Measurements from ENCODE around the gene SLC16A13. TPM values are rescaled to one million over a fixed set of nuclear protein-coding genes. Genes with fewer than 3 reads are reported as not detected.

Gene SLC16A13
- total RNA-seq, 1 experiment from 2014 or later: 8.7 TPM

- Mint-ChIP-seq H3K36me3 (ENCODE audit: insufficient read depth, unreplicated experiment) (peaks cover 17% of the 10 kb centered on the region), H3K4me3 (ENCODE audit: unreplicated experiment) (no peak overlapping the region), H3K9me3 (ENCODE audit: unreplicated experiment) (no peaks in the 10 kb centered on the region), H3K27me3 (ENCODE audit: insufficient read depth, unreplicated experiment) (no peaks in the 10 kb centered on the region), H3K27ac (ENCODE audit: unreplicated experiment) (no peak overlapping the region), H3K4me1 (ENCODE audit: low read depth, unreplicated experiment) (no peaks in the 10 kb centered on the region)
- intact Hi-C loops (cut with micrococcal nuclease; ENCODE audit: unreplicated experiment): no loop called here
- no peaks in the 10 kb centered on the region for H3K4me1 ChIP-seq
- no TSS peak for BruUV-seq (replicated peaks)
- POLR2A ChIA-PET: no interaction called here
- H3K9me3 ChIP-seq: no peaks in the 10 kb centered on the region
- no peak overlapping the region for H3K4me3 ChIP-seq (ENCODE audit: low read depth, low read length)
- CTCF ChIA-PET: no interaction called here
- no peaks in the 10 kb centered on the region for H3K27me3 ChIP-seq (replicated peaks; ENCODE audit: control insufficient read depth, insufficient read depth, low read length)
- TF ChIP-seq, protein P1, sequence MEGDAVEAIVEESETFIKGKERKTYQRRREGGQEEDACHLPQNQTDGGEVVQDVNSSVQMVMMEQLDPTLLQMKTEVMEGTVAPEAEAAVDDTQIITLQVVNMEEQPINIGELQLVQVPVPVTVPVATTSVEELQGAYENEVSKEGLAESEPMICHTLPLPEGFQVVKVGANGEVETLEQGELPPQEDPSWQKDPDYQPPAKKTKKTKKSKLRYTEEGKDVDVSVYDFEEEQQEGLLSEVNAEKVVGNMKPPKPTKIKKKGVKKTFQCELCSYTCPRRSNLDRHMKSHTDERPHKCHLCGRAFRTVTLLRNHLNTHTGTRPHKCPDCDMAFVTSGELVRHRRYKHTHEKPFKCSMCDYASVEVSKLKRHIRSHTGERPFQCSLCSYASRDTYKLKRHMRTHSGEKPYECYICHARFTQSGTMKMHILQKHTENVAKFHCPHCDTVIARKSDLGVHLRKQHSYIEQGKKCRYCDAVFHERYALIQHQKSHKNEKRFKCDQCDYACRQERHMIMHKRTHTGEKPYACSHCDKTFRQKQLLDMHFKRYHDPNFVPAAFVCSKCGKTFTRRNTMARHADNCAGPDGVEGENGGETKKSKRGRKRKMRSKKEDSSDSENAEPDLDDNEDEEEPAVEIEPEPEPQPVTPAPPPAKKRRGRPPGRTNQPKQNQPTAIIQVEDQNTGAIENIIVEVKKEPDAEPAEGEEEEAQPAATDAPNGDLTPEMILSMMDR (IDR thresholded peaks at IDR 0.05; ENCODE audit: insufficient read depth in 1 of 2, low read depth in 1 of 2, low read length in 1 of 2, severe bottlenecking in 1 of 2, unreplicated experiment in 1 of 2): no peak
- peaks cover 1% of the 10 kb centered on the region; the same call in 1 of the 2 replicates for H3K36me3 ChIP-seq (ENCODE audit: control insufficient read depth, insufficient read depth, low read length)
- DNase-seq: no peak
Measured at GRCh38 chr17:7016886-7017826, 18.7 kb upstream of the SLC16A13 start.

GRCh38 chr17:7017827-7018200 lies 18.0 kb upstream of the SLC16A13 start:
- Histone ChIP-seq H3K4me3 (ENCODE audit: low read depth, low read length) (no peak overlapping the region), H3K4me1 (no peaks in the 10 kb centered on the region), H3K36me3 (ENCODE audit: control insufficient read depth, insufficient read depth, low read length) (peaks cover 1% of the 10 kb centered on the region; the same call in 1 of the 2 replicates), H3K27me3 (replicated peaks; ENCODE audit: control insufficient read depth, insufficient read depth, low read length) (no peaks in the 10 kb centered on the region), H3K9me3 (no peaks in the 10 kb centered on the region)
- no peaks in the 10 kb centered on the region for H3K4me1 Mint-ChIP-seq (ENCODE audit: low read depth, unreplicated experiment)
- H3K4me3 Mint-ChIP-seq (ENCODE audit: unreplicated experiment): no peak overlapping the region
- H3K36me3 Mint-ChIP-seq (ENCODE audit: insufficient read depth, unreplicated experiment): peaks cover 10% of the 10 kb centered on the region
- CTCF ChIA-PET: no interaction called here
- H3K27ac Mint-ChIP-seq (ENCODE audit: unreplicated experiment): no peak overlapping the region
- intact Hi-C loops (cut with micrococcal nuclease; ENCODE audit: unreplicated experiment): no loop called here
- TF ChIP-seq, protein P1 (IDR thresholded peaks at IDR 0.05; ENCODE audit: insufficient read depth in 1 of 2, low read depth in 1 of 2, low read length in 1 of 2, severe bottlenecking in 1 of 2, unreplicated experiment in 1 of 2): no peak
- no peaks in the 10 kb centered on the region for H3K27me3 Mint-ChIP-seq (ENCODE audit: insufficient read depth, unreplicated experiment)
- POLR2A ChIA-PET: no interaction called here
- DNase-seq: no peak
- no TSS peak for BruUV-seq (replicated peaks)
- H3K9me3 Mint-ChIP-seq (ENCODE audit: unreplicated experiment): no peaks in the 10 kb centered on the region

DNA sequence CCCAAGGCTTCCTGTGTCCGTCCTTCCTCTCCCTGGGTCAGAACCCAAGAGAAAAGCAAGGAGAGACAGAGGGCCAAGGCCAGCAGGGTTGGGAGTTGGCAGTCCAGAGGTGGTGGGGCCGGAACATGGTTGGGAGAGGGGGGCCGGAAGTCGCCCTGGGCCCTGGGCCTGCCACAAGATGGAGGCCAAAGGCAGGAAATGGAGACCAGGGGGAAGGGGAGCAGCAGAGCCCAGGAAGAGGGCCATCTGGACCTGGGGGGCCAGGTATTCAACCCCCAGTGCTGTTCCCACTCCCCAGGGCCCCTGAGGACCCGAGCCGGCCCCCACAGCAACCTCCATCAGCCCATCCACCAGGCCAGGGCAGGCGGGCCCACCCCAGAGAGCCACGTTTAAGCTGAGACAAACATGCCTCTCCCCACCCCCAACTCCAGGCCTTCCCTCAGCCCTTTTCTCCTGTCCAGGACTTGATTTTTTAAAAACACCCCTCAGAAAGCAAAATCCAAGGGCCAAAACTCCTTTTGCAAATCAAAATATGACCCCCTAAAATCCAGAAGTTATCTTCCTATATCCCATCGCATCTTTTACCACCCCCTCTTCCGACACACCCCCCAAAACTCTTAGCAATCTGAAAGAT lies 17.4 kb upstream of the SLC16A13 start:
- Histone ChIP-seq H3K4me1 (no peaks in the 10 kb centered on the region), H3K4me3 (ENCODE audit: low read depth, low read length) (no peak overlapping the region), H3K9me3 (no peaks in the 10 kb centered on the region), H3K36me3 (ENCODE audit: control insufficient read depth, insufficient read depth, low read length) (peaks cover 1% of the 10 kb centered on the region; the same call in 1 of the 2 replicates), H3K27me3 (replicated peaks; ENCODE audit: control insufficient read depth, insufficient read depth, low read length) (no peaks in the 10 kb centered on the region)
- Mint-ChIP-seq H3K9me3 (ENCODE audit: unreplicated experiment) (no peaks in the 10 kb centered on the region), H3K36me3 (ENCODE audit: insufficient read depth, unreplicated experiment) (peaks cover 10% of the 10 kb centered on the region), H3K4me3 (ENCODE audit: unreplicated experiment) (no peak overlapping the region), H3K27ac (ENCODE audit: unreplicated experiment) (no peak overlapping the region), H3K27me3 (ENCODE audit: insufficient read depth, unreplicated experiment) (no peaks in the 10 kb centered on the region), H3K4me1 (ENCODE audit: low read depth, unreplicated experiment) (no peaks in the 10 kb centered on the region)
- ChIA-PET POLR2A (no interaction called here), CTCF (no interaction called here)
- TF ChIP-seq, protein P1 (IDR thresholded peaks at IDR 0.05; ENCODE audit: insufficient read depth in 1 of 2, low read depth in 1 of 2, low read length in 1 of 2, severe bottlenecking in 1 of 2, unreplicated experiment in 1 of 2): no peak
- DNase-seq: no peak
- intact Hi-C loops (cut with micrococcal nuclease; ENCODE audit: unreplicated experiment): no loop called here
- no TSS peak for BruUV-seq (replicated peaks)

All from Caco-2 (cell line).